ENCODE data around the gene IL13RA2. TPM values are rescaled to one million over a fixed set of nuclear protein-coding genes. Genes with fewer than 3 reads are reported as not detected.

IL13RA2 gene
- polyA plus RNA-seq, 1 of the 3 experiments (the other 2 are of a cell fraction) = 8.1 TPM

DNA sequence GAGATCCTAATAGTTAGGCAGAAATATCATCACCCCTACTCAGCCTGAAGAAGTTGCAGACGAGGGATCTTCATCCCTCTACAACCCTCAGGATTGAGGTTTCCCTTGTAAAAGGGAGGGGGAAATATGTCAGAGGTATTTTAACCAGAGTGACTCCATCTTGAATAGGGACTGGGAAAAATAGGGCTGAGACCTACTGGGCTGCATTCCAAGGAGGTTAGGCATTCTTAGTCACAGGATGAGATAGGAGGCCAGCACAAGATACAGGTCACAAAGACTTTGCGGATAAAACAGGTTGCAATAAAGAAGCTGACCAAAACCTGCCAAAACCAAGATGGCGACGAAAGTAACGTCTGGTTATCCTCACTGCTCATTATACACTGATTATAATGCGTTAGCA, 17.5 kb downstream of the IL13RA2 start:
- no peak overlapping the region for H3K4me2 ChIP-seq
- no peak for DNase-seq
- H3K27ac ChIP-seq (ENCODE audit: low read depth in 2 of 2, low read length in 1 of 2) = no peak overlapping the region
- POLR2A ChIA-PET = no interaction called here
- H3K9me2 ChIP-seq = no peaks in the 10 kb centered on the region
- H4K20me1 ChIP-seq (ENCODE audit: insufficient read depth) = no peaks in the 10 kb centered on the region
- no peaks in the 10 kb centered on the region for H3K36me3 ChIP-seq (replicated peaks in 1 of 2; ENCODE audit: control insufficient read depth in 1 of 2, insufficient read depth in 2 of 2, low read length in 1 of 2)
- H2AFZ ChIP-seq (ENCODE audit: low read depth) = no peak overlapping the region
- no peaks in the 10 kb centered on the region for H3K4me1 ChIP-seq (ENCODE audit: control insufficient read depth in 1 of 2, insufficient read depth in 2 of 2, low read depth in 1 of 2, low read length in 1 of 2)
- H3K4me3 ChIP-seq (ENCODE audit: low read depth in 2 of 2, low read length in 1 of 2) = no peak overlapping the region
- 48% methylated on average over 6 of the region's 6 CpGs for WGBS (ENCODE audit: low lambda C conversion rate)
- H3K27me3 ChIP-seq (ENCODE audit: insufficient read depth) = no peaks in the 10 kb centered on the region; the same call in 1 of the 2 replicates
- H3K9ac ChIP-seq = no peak overlapping the region
- H3K9me3 ChIP-seq = no peaks in the 10 kb centered on the region
- H3F3A ChIP-seq (replicated peaks; ENCODE audit: insufficient read depth) = no peaks in the 10 kb centered on the region
- CTCF ChIA-PET = interaction anchor here (1.2 kb wide), 1 partner anchor 40 kb away, joined by 3 read pairs; no protein-coding TSS in a partner anchor
- no peak for TF ChIP-seq FOXM1 (IDR thresholded peaks at IDR 0.05; ENCODE audit: low read depth)
- TF ChIP-seq PBX3 (IDR thresholded peaks at IDR 0.05) = no peak
- no peak for TF ChIP-seq REST (IDR thresholded peaks at IDR 0.05; ENCODE audit: low read depth, low read length)
- TF ChIP-seq, protein P1, sequence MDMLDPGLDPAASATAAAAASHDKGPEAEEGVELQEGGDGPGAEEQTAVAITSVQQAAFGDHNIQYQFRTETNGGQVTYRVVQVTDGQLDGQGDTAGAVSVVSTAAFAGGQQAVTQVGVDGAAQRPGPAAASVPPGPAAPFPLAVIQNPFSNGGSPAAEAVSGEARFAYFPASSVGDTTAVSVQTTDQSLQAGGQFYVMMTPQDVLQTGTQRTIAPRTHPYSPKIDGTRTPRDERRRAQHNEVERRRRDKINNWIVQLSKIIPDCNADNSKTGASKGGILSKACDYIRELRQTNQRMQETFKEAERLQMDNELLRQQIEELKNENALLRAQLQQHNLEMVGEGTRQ (IDR thresholded peaks at IDR 0.05; ENCODE audit: borderline replicate concordance, low read depth, low read length) = no peak
- TF ChIP-seq GABPA (IDR thresholded peaks at IDR 0.05; ENCODE audit: low read depth) = no peak
- TF ChIP-seq, protein P2, sequence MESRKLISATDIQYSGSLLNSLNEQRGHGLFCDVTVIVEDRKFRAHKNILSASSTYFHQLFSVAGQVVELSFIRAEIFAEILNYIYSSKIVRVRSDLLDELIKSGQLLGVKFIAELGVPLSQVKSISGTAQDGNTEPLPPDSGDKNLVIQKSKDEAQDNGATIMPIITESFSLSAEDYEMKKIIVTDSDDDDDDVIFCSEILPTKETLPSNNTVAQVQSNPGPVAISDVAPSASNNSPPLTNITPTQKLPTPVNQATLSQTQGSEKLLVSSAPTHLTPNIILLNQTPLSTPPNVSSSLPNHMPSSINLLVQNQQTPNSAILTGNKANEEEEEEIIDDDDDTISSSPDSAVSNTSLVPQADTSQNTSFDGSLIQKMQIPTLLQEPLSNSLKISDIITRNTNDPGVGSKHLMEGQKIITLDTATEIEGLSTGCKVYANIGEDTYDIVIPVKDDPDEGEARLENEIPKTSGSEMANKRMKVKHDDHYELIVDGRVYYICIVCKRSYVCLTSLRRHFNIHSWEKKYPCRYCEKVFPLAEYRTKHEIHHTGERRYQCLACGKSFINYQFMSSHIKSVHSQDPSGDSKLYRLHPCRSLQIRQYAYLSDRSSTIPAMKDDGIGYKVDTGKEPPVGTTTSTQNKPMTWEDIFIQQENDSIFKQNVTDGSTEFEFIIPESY (IDR thresholded peaks at IDR 0.05; ENCODE audit: borderline replicate concordance, low read depth) = no peak
- TF ChIP-seq RXRA (IDR thresholded peaks at IDR 0.05; ENCODE audit: borderline replicate concordance, low read depth) = no peak
- TF ChIP-seq JUND (IDR thresholded peaks at IDR 0.05) = no peak
- TF ChIP-seq NFIC (IDR thresholded peaks at IDR 0.05; ENCODE audit: borderline replicate concordance) = no peak
- no peak for TF ChIP-seq CHD2 (IDR thresholded peaks at IDR 0.05; ENCODE audit: low read length, partially characterized antibody)
- no peak for TF ChIP-seq TEAD4 (IDR thresholded peaks at IDR 0.05; ENCODE audit: borderline replicate concordance, insufficient read depth)
- TF ChIP-seq EP300 (IDR thresholded peaks at IDR 0.05; ENCODE audit: borderline replicate concordance in 1 of 2, low read depth in 1 of 2, low read length in 1 of 2) = no peak
- TF ChIP-seq CTCF (IDR thresholded peaks at IDR 0.05) = no peak
- TF ChIP-seq ELF1 (IDR thresholded peaks at IDR 0.05) = no peak
- no peak for TF ChIP-seq FOSL2 (IDR thresholded peaks at IDR 0.05; ENCODE audit: borderline replicate concordance, low read depth)
- TF ChIP-seq, protein P3, sequence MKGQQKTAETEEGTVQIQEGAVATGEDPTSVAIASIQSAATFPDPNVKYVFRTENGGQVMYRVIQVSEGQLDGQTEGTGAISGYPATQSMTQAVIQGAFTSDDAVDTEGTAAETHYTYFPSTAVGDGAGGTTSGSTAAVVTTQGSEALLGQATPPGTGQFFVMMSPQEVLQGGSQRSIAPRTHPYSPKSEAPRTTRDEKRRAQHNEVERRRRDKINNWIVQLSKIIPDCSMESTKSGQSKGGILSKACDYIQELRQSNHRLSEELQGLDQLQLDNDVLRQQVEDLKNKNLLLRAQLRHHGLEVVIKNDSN (IDR thresholded peaks at IDR 0.05; ENCODE audit: borderline replicate concordance, low read depth) = no peak
- TF ChIP-seq TAF1 (IDR thresholded peaks at IDR 0.05; ENCODE audit: borderline replicate concordance, low read depth, low read length) = no peak
- no peak for TF ChIP-seq POLR2AphosphoS5 (IDR thresholded peaks at IDR 0.05; ENCODE audit: low read depth, low read length)
- TF ChIP-seq RAD21 (IDR thresholded peaks at IDR 0.05; ENCODE audit: low read length) = no peak
- TF ChIP-seq MEF2A (IDR thresholded peaks at IDR 0.05; ENCODE audit: borderline replicate concordance, low read depth) = no peak
- no peaks in the 10 kb centered on the region for H3K79me2 ChIP-seq (ENCODE audit: insufficient read depth)
